Measurements from ENCODE around the gene RSBN1. TPM values are rescaled to one million over a fixed set of nuclear protein-coding genes. Genes with fewer than 3 reads are reported as not detected.

The RSBN1 gene
- total RNA-seq, 4 donors from 2014 or later, result 33.5 to 56.4 (median 38.3) TPM

GRCh38 chr1:113793878-113794834 lies 18.1 kb downstream of the RSBN1 start:
- H3K27ac ChIP-seq, result no peak overlapping the region
- no peaks in the 10 kb centered on the region for H3K36me3 ChIP-seq
- H3K27me3 ChIP-seq, result no peaks in the 10 kb centered on the region
- H3K4me1 ChIP-seq, result no peaks in the 10 kb centered on the region
- H3K4me3 ChIP-seq, result no peak overlapping the region
- no peaks in the 10 kb centered on the region for H3K9me3 ChIP-seq
- no peak for DNase-seq
- TF ChIP-seq CTCF (IDR thresholded peaks at IDR 0.05) (no peak), POLR2A (IDR thresholded peaks at IDR 0.05) (no peak)
- intact Hi-C loops (cut with DNase I; ENCODE audit: low total_unique reads), result no loop called here

GRCh38 chr1:113792986-113793385 lies 19.3 kb downstream of the RSBN1 start:
- H3K4me3 ChIP-seq, result no peak overlapping the region
- DNase-seq, result no peak
- intact Hi-C loops (cut with DNase I; ENCODE audit: low total_unique reads), result no loop called here
- no peaks in the 10 kb centered on the region for H3K9me3 ChIP-seq
- H3K36me3 ChIP-seq, result no peaks in the 10 kb centered on the region
- H3K27me3 ChIP-seq, result no peaks in the 10 kb centered on the region
- TF ChIP-seq CTCF (IDR thresholded peaks at IDR 0.05) (no peak), POLR2A (IDR thresholded peaks at IDR 0.05) (no peak)
- H3K4me1 ChIP-seq, result no peaks in the 10 kb centered on the region
- H3K27ac ChIP-seq, result no peak overlapping the region

GRCh38 chr1:113792471-113792870 lies 19.8 kb downstream of the RSBN1 start:
- H3K27me3 ChIP-seq, result no peaks in the 10 kb centered on the region
- TF ChIP-seq CTCF (IDR thresholded peaks at IDR 0.05) (no peak), POLR2A (IDR thresholded peaks at IDR 0.05) (no peak)
- H3K9me3 ChIP-seq, result no peaks in the 10 kb centered on the region
- no peaks in the 10 kb centered on the region for H3K36me3 ChIP-seq
- H3K27ac ChIP-seq, result no peak overlapping the region
- H3K4me1 ChIP-seq, result no peaks in the 10 kb centered on the region
- no peak overlapping the region for H3K4me3 ChIP-seq
- intact Hi-C loops (cut with DNase I; ENCODE audit: low total_unique reads), result no loop called here
- DNase-seq, result no peak

- H3K4me1 ChIP-seq, result peaks cover 0 to 5% of the 10 kb centered on the region in 2 donors
- no peaks in the 10 kb centered on the region for H3K36me3 ChIP-seq
Measured at GRCh38 chr1:113788802-113789201, 23.5 kb downstream of the RSBN1 start.

More at GRCh38 chr1:113788802-113789201, 23.5 kb downstream of the RSBN1 start:
- H3K9me3 ChIP-seq, result no peaks in the 10 kb centered on the region
- H3K27me3 ChIP-seq, result no peaks in the 10 kb centered on the region
- no peak overlapping the region for H3K4me3 ChIP-seq
- intact Hi-C loops (cut with DNase I; ENCODE audit: low total_unique reads), result no loop called here
- TF ChIP-seq POLR2A (IDR thresholded peaks at IDR 0.05) (no peak), CTCF (IDR thresholded peaks at IDR 0.05) (no peak)
- no peak overlapping the region for H3K27ac ChIP-seq
- no peak for DNase-seq
